AG09309 (cell line): ENCODE data around the gene BMP8A.
"Not testable (repeated sequence)": the region's sequence is repeated elsewhere in the genome, so short reads cannot be mapped to it uniquely, and the experiment has no call there.

Experiments
- DNase-seq: peaks from one replicate; pipeline ENCODE4 v3.0.0-alpha.2; 2010; ENCODE audit warnings: low read depth
- H3K4me3 ChIP-seq: 2 replicates; pipeline ENCODE4 v1.5.1; 2011; ENCODE audit warnings: mild to moderate bottlenecking, low read depth, low read length, moderate library complexity; ENCODE audit not compliant: control insufficient read depth
- CTCF ChIP-seq: IDR thresholded peaks from 2 replicates; pipeline ENCODE4 v1.5.1; 2011; ENCODE audit warnings: mild to moderate bottlenecking, low read depth, low read length, inconsistent platforms; ENCODE audit not compliant: insufficient read depth, control insufficient read depth; ENCODE audit errors: missing control alignments

Gene BMP8A

DNA sequence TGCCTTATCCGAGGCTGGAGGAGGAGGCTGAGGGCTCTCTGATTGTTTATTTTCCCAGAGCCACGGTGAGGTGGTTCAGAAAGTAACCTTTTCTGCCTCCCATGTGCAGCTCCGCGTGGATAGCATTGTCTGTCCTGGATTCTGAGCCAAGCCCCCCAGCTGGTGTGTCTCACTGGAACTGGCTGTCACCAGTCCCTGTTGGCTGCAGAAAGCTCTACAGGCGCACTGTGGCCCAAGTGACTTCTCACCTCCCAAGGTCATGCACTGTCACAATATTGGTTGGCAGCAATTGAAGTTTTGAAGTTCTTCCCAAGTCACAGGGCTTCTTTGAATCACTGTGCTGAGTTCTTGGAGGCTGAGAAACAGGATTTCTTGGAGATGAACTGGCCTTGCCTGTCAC lies 8.2 kb downstream of the BMP8A start:
- no peak overlapping the region for H3K4me3 ChIP-seq
- DNase-seq = no peak
- TF ChIP-seq CTCF = no peak

DNA sequence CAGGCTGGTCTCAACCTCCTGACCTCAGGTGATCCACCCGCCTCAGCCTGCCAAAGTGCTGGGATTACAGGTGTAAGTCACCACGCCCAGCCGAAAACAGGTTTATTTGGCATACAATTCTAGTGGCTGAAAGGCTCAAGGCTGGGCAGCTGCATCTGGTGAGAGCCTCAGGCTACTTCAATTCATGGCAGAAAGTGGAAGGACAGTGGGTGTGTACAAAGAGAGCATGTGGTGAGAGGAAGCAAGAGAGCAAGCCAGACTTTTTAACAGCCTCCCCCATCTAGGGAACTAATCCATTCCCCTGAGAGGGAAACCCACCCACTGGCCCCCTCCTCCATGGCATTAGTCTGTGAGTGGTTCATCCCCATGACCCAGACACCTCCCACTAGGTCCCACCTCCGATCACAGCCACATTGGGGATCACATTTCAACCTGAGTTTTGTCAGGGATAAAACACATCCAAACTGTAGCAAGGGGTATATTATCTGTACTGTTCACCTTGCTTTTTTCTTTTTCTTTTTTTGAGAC lies 9.5 kb downstream of the BMP8A start:
- no peak for DNase-seq
- TF ChIP-seq CTCF = no peak
- no peak overlapping the region for H3K4me3 ChIP-seq

GRCh38 chr1:39501666-39502065 lies 10.2 kb downstream of the BMP8A start:
- peak; percentile 43 for DNase-seq
- no peak overlapping the region for H3K4me3 ChIP-seq
- TF ChIP-seq CTCF = no peak

DNA sequence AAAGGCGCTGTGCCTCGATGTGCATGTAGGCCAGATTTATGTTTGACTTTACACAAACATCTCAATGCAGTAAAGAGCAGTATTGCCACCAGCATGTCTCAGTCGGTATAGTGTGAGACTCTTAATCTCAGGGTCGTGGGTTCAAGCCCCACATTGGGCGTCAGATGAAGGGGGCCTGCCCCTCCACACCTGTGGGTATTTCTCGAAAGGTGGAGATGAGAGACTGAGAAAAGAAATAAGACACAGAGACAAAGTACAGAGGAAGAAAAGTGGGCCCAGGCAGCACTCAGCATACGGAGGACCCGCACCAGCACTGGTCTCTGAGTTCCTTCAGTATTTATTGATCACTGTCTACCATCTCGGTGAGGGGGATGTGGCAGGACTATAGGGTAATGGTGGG lies 13.0 kb downstream of the BMP8A start:
- not testable (repeated sequence) for DNase-seq, H3K4me3 ChIP-seq

DNA sequence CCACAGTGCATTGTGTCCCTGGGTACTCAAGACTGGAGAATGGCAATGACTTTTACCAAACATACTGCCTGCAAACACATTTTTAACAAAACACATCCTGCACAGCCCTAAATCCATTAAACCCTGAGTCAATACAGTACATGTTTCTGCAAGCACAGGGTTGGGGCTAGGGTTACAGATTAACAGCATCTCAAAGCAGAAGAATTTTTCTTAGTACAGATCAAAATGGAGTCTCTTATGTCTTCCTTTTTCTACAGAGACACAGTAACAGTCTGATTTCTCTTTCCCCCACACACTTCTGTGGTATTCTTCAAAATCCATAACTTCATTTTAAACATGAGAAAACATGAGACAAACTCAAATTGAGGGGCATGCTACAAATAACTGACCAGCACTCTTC lies 13.9 kb downstream of the BMP8A start:
- no peak overlapping the region for H3K4me3 ChIP-seq
- no peak for DNase-seq
- TF ChIP-seq CTCF = no peak

GRCh38 chr1:39507230-39507928 lies 15.9 kb downstream of the BMP8A start:
- no peak for DNase-seq
- H3K4me3 ChIP-seq = no peak overlapping the region
- TF ChIP-seq CTCF = peak; percentile 15

GRCh38 chr1:39508266-39508665 lies 16.8 kb downstream of the BMP8A start:
- TF ChIP-seq CTCF = no peak
- H3K4me3 ChIP-seq = no peak overlapping the region
- no peak for DNase-seq
